ENCODE data around the gene PPP6C.
"Not testable (repeated sequence)": the region's sequence is repeated elsewhere in the genome, so short reads cannot be mapped to it uniquely, and the experiment has no call there.

PPP6C gene

DNA sequence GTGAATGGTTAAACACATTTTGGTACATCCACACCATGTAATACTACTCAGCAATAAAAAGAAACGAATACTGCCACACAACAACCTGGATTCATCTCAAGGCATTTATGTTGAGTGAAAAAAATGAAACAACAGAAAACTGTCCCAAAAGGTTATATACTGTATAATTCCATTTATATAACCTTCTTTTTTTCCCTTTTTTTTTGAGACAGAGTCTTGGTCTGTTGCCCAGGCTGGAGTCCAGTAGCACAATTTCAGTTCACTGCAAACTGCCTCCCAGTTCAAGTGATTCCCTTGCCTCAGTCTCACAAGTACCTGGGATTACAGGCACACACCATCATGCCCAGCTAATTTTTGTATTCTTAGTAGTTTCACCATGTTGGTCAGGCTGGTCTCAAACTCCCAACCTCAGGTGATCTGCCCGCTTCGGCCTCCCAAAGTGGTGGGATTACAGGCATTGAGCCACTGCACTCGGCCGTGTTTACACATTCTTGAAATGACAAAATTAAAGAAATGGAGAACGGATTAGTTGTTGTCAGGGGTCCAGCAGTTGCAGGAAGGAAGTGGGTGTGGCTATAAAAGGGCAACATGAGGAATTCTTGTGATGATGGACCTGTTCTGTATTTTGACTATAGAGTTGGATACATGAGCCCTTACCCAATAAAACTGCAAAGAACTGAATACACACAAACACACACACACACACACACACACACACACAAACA lies 17.4 kb downstream of the PPP6C start:
- TF ChIP-seq, protein P1, sequence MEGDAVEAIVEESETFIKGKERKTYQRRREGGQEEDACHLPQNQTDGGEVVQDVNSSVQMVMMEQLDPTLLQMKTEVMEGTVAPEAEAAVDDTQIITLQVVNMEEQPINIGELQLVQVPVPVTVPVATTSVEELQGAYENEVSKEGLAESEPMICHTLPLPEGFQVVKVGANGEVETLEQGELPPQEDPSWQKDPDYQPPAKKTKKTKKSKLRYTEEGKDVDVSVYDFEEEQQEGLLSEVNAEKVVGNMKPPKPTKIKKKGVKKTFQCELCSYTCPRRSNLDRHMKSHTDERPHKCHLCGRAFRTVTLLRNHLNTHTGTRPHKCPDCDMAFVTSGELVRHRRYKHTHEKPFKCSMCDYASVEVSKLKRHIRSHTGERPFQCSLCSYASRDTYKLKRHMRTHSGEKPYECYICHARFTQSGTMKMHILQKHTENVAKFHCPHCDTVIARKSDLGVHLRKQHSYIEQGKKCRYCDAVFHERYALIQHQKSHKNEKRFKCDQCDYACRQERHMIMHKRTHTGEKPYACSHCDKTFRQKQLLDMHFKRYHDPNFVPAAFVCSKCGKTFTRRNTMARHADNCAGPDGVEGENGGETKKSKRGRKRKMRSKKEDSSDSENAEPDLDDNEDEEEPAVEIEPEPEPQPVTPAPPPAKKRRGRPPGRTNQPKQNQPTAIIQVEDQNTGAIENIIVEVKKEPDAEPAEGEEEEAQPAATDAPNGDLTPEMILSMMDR (IDR thresholded peaks at IDR 0.05; ENCODE audit: insufficient read depth, low read length, poor library complexity, severe bottlenecking): no peak
- Histone ChIP-seq H3K27me3 (replicated peaks; ENCODE audit: control insufficient read depth, insufficient read depth, low read length) (no peaks in the 10 kb centered on the region), H3K36me3 (ENCODE audit: control insufficient read depth, insufficient read depth, low read length) (peaks cover 2% of the 10 kb centered on the region), H3K4me3 (replicated peaks; ENCODE audit: low read depth, low read length) (no peak overlapping the region)
- DNase-seq (ENCODE audit: extremely low read depth, insufficient read length): no peak

DNA sequence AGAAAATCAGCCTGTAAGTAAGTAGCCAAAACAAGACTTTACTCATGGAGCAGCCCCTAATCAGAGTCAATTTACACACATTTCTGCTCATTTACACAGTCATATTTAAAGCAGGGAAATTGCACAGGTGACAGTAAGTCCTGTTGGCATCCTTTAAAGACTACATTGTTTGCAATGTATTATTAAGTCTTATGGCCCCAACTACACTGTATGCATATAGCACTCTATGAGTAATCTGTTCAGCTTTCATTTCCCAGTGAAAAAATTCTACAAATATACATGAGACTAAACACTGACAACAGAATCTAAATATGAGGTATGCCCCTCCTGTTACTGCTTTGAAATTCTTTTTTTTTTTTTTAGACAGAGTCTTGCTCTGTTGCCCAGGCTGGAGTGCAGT lies 19.7 kb downstream of the PPP6C start:
- Histone ChIP-seq H3K4me3 (replicated peaks; ENCODE audit: low read depth, low read length) (no peak overlapping the region), H3K36me3 (ENCODE audit: control insufficient read depth, insufficient read depth, low read length) (peaks cover 2% of the 10 kb centered on the region), H3K27me3 (replicated peaks; ENCODE audit: control insufficient read depth, insufficient read depth, low read length) (no peaks in the 10 kb centered on the region)
- TF ChIP-seq, protein P1 (IDR thresholded peaks at IDR 0.05; ENCODE audit: insufficient read depth, low read length, poor library complexity, severe bottlenecking): no peak
- DNase-seq (ENCODE audit: extremely low read depth, insufficient read length): no peak

DNA sequence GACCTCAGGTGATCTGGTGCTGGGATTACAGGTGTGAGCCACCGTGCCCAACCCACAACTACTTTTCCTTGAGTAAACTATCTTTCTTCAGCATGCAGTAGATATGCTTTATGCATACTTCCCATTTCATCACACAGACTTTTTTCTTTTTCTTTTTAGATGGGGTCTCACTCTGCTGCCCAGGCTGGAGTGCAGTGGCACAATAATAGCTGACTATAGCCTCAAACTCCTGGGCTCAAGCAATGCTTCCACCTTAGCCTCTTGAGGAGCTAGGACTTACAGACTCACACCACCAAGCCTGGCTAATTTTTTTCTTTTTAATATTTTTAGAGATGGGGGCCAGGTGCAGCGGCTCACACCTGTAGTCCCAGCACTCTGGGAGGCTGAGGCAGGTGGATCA lies 22.8 kb downstream of the PPP6C start:
- no peak for DNase-seq (ENCODE audit: extremely low read depth, insufficient read length)
- no peak overlapping the region for H3K4me3 ChIP-seq (replicated peaks; ENCODE audit: low read depth, low read length)
- TF ChIP-seq, protein P1 (IDR thresholded peaks at IDR 0.05; ENCODE audit: insufficient read depth, low read length, poor library complexity, severe bottlenecking): no peak
- no peaks in the 10 kb centered on the region for H3K27me3 ChIP-seq (replicated peaks; ENCODE audit: control insufficient read depth, insufficient read depth, low read length)
- H3K36me3 ChIP-seq (ENCODE audit: control insufficient read depth, insufficient read depth, low read length): no peaks in the 10 kb centered on the region

DNA sequence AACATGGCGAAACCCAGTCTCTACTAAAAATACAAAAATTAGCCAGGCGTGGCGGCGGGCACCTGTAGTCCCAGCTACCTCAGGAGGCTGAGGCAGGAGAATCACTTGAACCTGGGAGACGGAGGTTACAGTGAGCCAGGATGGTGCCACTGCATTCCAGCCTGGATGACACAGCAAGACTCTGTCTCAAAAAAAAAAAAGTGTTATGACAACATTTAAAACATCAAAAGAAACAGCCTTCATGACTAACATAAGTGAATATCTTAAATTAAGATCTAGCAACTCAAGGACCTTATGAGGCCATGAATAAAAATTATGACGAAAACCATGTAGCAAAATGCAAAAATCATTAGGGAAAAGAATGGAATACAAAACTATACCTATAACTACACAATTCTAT lies 26.7 kb downstream of the PPP6C start:
- H3K4me3 ChIP-seq (replicated peaks; ENCODE audit: low read depth, low read length); H3K36me3 ChIP-seq (ENCODE audit: control insufficient read depth, insufficient read depth, low read length); DNase-seq (ENCODE audit: extremely low read depth, insufficient read length); H3K27me3 ChIP-seq (replicated peaks; ENCODE audit: control insufficient read depth, insufficient read depth, low read length): not testable (repeated sequence)

DNA sequence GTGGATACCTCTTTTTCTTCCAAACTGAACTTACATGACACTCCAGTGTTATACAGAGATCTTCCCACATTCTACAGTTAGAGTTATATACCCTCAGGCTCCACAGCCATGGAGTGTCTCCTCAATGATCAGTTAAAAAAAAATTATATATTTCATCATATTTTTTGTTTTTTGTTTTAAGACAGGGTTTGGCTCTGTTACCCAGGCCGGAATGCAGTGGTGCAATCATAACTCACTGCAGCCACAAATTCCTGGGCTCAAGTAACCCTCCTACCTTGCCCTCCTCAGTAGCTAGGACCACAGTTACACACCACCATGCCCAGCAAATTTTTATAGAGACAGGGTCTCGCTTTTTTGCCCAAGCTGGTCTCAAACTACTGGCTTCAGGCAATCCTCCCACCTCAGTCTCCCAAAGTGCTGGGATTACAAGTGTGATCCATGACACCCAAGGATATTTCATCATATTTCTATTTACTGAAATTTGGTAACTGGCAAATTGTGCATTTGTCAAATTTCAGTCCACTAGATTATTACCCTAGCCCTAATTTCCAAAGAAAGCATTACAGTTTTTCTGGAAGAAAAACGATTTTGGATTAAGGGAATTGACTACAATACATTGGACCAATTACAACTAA lies 28.2 kb downstream of the PPP6C start:
- no peak overlapping the region for H3K4me3 ChIP-seq (replicated peaks; ENCODE audit: low read depth, low read length)
- no peaks in the 10 kb centered on the region for H3K27me3 ChIP-seq (replicated peaks; ENCODE audit: control insufficient read depth, insufficient read depth, low read length)
- no peaks in the 10 kb centered on the region for H3K36me3 ChIP-seq (ENCODE audit: control insufficient read depth, insufficient read depth, low read length)
- DNase-seq (ENCODE audit: extremely low read depth, insufficient read length): no peak
- TF ChIP-seq, protein P1 (IDR thresholded peaks at IDR 0.05; ENCODE audit: insufficient read depth, low read length, poor library complexity, severe bottlenecking): no peak

DNA sequence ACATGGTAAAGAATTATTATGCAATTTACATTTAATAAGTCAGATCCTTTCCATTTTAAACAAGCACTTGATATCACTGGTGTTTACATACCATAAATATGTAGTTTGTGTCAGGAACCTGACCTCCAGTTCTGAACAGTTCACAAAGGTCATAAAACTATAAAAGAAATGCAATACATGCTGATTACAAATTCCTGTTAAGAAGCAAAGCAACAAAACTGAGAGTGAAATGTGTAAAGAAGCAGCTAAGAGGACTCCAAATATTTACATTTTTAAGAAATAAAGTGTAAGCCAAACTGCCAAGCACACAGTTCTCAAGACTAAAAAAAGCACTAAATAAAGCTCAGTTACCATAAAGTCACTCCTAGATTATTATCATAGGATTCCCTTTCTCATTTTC lies 28.9 kb downstream of the PPP6C start:
- Histone ChIP-seq H3K36me3 (ENCODE audit: control insufficient read depth, insufficient read depth, low read length) (no peaks in the 10 kb centered on the region), H3K4me3 (replicated peaks; ENCODE audit: low read depth, low read length) (no peak overlapping the region), H3K27me3 (replicated peaks; ENCODE audit: control insufficient read depth, insufficient read depth, low read length) (no peaks in the 10 kb centered on the region)
- no peak for DNase-seq (ENCODE audit: extremely low read depth, insufficient read length)
- TF ChIP-seq, protein P1 (IDR thresholded peaks at IDR 0.05; ENCODE audit: insufficient read depth, low read length, poor library complexity, severe bottlenecking): no peak
